Measurements from ENCODE around the gene FTCD. TPM values are rescaled to one million over a fixed set of nuclear protein-coding genes. Genes with fewer than 3 reads are reported as not detected.
"Not testable (repeated sequence)": the region's sequence is repeated elsewhere in the genome, so short reads cannot be mapped to it uniquely, and the experiment has no call there.

The FTCD gene
- total RNA-seq, 1 experiment from 2014 or later = 6.7 TPM

GRCh38 chr21:46171585-46171984, 16.2 kb upstream of the FTCD start:
- Histone ChIP-seq H3K23ac (ENCODE audit: insufficient read length, low read depth, low read length) (no peak overlapping the region), H3K56ac (ENCODE audit: insufficient read length, low read depth, low read length) (no peak overlapping the region), H2BK120ac (ENCODE audit: low read depth, low read length, poor library complexity, severe bottlenecking) (no peak overlapping the region), H4K8ac (replicated peaks; ENCODE audit: insufficient read length, low read depth, low read length) (no peak overlapping the region), H3T11ph (ENCODE audit: low read length) (no peak overlapping the region), H2BK15ac (ENCODE audit: low read depth, low read length) (no peak overlapping the region), H4K91ac (ENCODE audit: insufficient read length, low read depth, low read length) (no peak overlapping the region), H3K4ac (ENCODE audit: low read depth, low read length) (no peak overlapping the region), H3K27ac (ENCODE audit: insufficient read length, low read depth, low read length) (no peak overlapping the region), H3K79me1 (ENCODE audit: insufficient read depth, low read depth, low read length, poor library complexity, severe bottlenecking) (peaks cover 6% of the 10 kb centered on the region), H2AK5ac (ENCODE audit: insufficient read length, low read length) (no peak overlapping the region), H3K79me2 (ENCODE audit: insufficient read depth, low read length) (no peaks in the 10 kb centered on the region; the same call in 1 of the 2 replicates), H3K9ac (ENCODE audit: extremely low read depth, insufficient read length, low read length) (no peak overlapping the region), H3K18ac (ENCODE audit: insufficient read length, low read depth, low read length) (no peak overlapping the region), H2BK12ac (ENCODE audit: insufficient read length, low read depth, low read length) (no peak overlapping the region), H2BK5ac (ENCODE audit: insufficient read length, low read length) (no peak overlapping the region), H2BK20ac (ENCODE audit: low read depth, low read length, poor library complexity, severe bottlenecking) (no peak overlapping the region), H3K9me3 (ENCODE audit: control insufficient read depth, low read depth, low read length) (no peaks in the 10 kb centered on the region), H4K5ac (ENCODE audit: insufficient read length, low read depth, low read length) (no peak overlapping the region), H4K20me1 (ENCODE audit: control insufficient read depth, insufficient read depth, insufficient read length) (no peaks in the 10 kb centered on the region), H3K4me1 (ENCODE audit: insufficient read depth, low read length) (0 out of 2 replicates have a peak, but pooled peaks cover 3% of the 10 kb centered on the region), H3K4me2 (ENCODE audit: insufficient read depth, insufficient read length, low read length) (no peak overlapping the region), H3K23me2 (ENCODE audit: insufficient read length, low read depth, low read length, poor library complexity, severe bottlenecking) (no peaks in the 10 kb centered on the region), H3K27me3 (ENCODE audit: insufficient read depth, low read length) (no peaks in the 10 kb centered on the region), H3K14ac (ENCODE audit: insufficient read depth, low read length) (no peak overlapping the region), H2AFZ (ENCODE audit: low read length) (no peak overlapping the region)
- Mint-ChIP-seq H3K4me1 (peaks cover 0 to 7% of the 10 kb centered on the region in 2 experiments; a peak in 2 of 4 replicates), H3K9me3 (peaks cover 0 to 19% of the 10 kb centered on the region in 2 experiments; a peak in 4 of 5 replicates), H3K4me3 (no peak overlapping the region; a peak in 1 of 5 replicates), H3K27me3 (ENCODE audit: low read depth) (no peaks in the 10 kb centered on the region), H3K36me3 (ENCODE audit: insufficient read depth in 1 of 3, low read depth in 3 of 3) (peaks cover 0 to 15% (median 2%) of the 10 kb centered on the region in 3 experiments; a peak in 5 of 7 replicates), H3K27ac (no peak overlapping the region)
- DNase-seq = no peak
- no CpG with 5 or more reads among the region's 2 CpGs for WGBS (ENCODE audit: extremely low coverage, insufficient read length, low lambda C conversion rate)
- TF ChIP-seq, protein P1, sequence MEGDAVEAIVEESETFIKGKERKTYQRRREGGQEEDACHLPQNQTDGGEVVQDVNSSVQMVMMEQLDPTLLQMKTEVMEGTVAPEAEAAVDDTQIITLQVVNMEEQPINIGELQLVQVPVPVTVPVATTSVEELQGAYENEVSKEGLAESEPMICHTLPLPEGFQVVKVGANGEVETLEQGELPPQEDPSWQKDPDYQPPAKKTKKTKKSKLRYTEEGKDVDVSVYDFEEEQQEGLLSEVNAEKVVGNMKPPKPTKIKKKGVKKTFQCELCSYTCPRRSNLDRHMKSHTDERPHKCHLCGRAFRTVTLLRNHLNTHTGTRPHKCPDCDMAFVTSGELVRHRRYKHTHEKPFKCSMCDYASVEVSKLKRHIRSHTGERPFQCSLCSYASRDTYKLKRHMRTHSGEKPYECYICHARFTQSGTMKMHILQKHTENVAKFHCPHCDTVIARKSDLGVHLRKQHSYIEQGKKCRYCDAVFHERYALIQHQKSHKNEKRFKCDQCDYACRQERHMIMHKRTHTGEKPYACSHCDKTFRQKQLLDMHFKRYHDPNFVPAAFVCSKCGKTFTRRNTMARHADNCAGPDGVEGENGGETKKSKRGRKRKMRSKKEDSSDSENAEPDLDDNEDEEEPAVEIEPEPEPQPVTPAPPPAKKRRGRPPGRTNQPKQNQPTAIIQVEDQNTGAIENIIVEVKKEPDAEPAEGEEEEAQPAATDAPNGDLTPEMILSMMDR (conservative IDR thresholded peaks at IDR 0.05) = no peak

DNA sequence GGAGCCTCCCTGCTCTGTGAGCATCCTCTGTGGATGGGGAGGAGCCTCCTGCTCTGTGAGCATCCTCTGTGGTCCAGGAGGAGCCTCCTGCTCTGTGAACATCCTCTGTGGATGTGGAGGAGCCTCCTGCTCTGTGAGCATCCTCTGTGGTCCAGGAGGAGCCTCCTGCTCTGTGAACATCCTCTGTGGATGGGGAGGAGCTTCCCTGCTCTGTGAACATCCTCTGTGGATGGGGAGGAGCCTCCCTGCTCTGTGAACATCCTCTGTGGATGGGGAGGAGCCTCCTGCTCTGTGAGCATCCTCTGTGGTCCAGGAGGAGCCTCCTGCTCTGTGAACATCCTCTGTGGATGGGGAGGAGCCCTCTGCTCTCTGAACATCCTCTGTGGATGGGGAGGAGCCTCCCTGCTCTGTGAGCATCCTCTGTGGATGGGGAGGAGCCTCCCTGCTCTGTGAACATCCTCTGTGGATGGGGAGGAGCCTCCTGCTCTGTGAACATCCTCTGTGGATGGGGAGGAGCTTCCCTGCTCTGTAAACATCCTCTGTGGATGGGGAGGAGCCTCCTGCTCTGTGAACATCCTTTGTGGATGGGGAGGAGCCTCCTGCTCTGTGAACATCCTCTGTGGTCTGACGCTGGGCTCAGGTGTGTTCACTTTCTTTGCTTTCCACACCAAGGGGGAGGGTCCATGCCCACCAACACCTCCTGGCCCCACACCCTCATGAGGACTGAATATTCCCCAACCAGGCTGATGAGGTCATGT, 15.2 kb upstream of the FTCD start:
- not testable (repeated sequence) for H3K79me2 ChIP-seq (ENCODE audit: insufficient read depth, low read length)

More for the DNA sequence above, 15.2 kb upstream of the FTCD start:
- not testable (repeated sequence) for H3T11ph ChIP-seq (ENCODE audit: low read length); H3K4ac ChIP-seq (ENCODE audit: low read depth, low read length); H2BK15ac ChIP-seq (ENCODE audit: low read depth, low read length); H3K27ac Mint-ChIP-seq; H3K9ac ChIP-seq (ENCODE audit: extremely low read depth, insufficient read length, low read length); H3K14ac ChIP-seq (ENCODE audit: insufficient read depth, low read length); H3K4me1 ChIP-seq (ENCODE audit: insufficient read depth, low read length); H3K23me2 ChIP-seq (ENCODE audit: insufficient read length, low read depth, low read length, poor library complexity, severe bottlenecking); H3K79me1 ChIP-seq (ENCODE audit: insufficient read depth, low read depth, low read length, poor library complexity, severe bottlenecking); H3K9me3 ChIP-seq (ENCODE audit: control insufficient read depth, low read depth, low read length); H3K27me3 Mint-ChIP-seq (ENCODE audit: low read depth); H4K5ac ChIP-seq (ENCODE audit: insufficient read length, low read depth, low read length); H3K27me3 ChIP-seq (ENCODE audit: insufficient read depth, low read length); H2BK20ac ChIP-seq (ENCODE audit: low read depth, low read length, poor library complexity, severe bottlenecking); H3K23ac ChIP-seq (ENCODE audit: insufficient read length, low read depth, low read length); H3K18ac ChIP-seq (ENCODE audit: insufficient read length, low read depth, low read length); H3K4me2 ChIP-seq (ENCODE audit: insufficient read depth, insufficient read length, low read length); H2BK120ac ChIP-seq (ENCODE audit: low read depth, low read length, poor library complexity, severe bottlenecking); H2AK5ac ChIP-seq (ENCODE audit: insufficient read length, low read length); H4K20me1 ChIP-seq (ENCODE audit: control insufficient read depth, insufficient read depth, insufficient read length); H4K8ac ChIP-seq (replicated peaks; ENCODE audit: insufficient read length, low read depth, low read length); H3K56ac ChIP-seq (ENCODE audit: insufficient read length, low read depth, low read length); H3K27ac ChIP-seq (ENCODE audit: insufficient read length, low read depth, low read length); H4K91ac ChIP-seq (ENCODE audit: insufficient read length, low read depth, low read length); H2BK12ac ChIP-seq (ENCODE audit: insufficient read length, low read depth, low read length); H3K4me1 Mint-ChIP-seq; DNase-seq; H2BK5ac ChIP-seq (ENCODE audit: insufficient read length, low read length); H2AFZ ChIP-seq (ENCODE audit: low read length)
- H3K9me3 Mint-ChIP-seq = peaks cover 0 to 14% of the 10 kb centered on the region in 2 experiments; a peak in 2 of 5 replicates
- H3K4me3 Mint-ChIP-seq = peak overlapping the region in 1 of 2 experiments; percentile 33; a peak in 1 of 5 replicates
- peaks cover 0 to 13% (median 2%) of the 10 kb centered on the region in 3 experiments; a peak in 4 of 7 replicates for H3K36me3 Mint-ChIP-seq (ENCODE audit: insufficient read depth in 1 of 3, low read depth in 3 of 3)
- WGBS (ENCODE audit: extremely low coverage, insufficient read length, low lambda C conversion rate) = no CpG with 5 or more reads among the region's 1 CpG
